Thoracic aorta (tissue), 2 donors: ENCODE data around the gene MLST8. TPM values are rescaled to one million over a fixed set of nuclear protein-coding genes. Genes with fewer than 3 reads are reported as not detected.
A peak's percentile ranks its signal among the peaks of the same experiment; 100 is the strongest.
"Not testable (repeated sequence)": the region's sequence is repeated elsewhere in the genome, so short reads cannot be mapped to it uniquely, and the experiment has no call there.

Experiments used
- ATAC-seq: fragments of 150-250 bp; one replicate; pipeline ENCODE4 v1.8.0; 2017; ENCODE audit warnings: low read depth; ENCODE audit not compliant: insufficient number of reproducible peaks, low FRiP score
- DNase-seq: peaks from one replicate; pipeline ENCODE4 v3.0.0-alpha.2; 2020; ENCODE audit warnings: low spot score
- H3K27ac ChIP-seq, 2 donors: fragments of 200-600 bp; sonication (generic); 1 replicate in 1 of 2; 2 replicates in 1 of 2; pipeline ENCODE4 v1.5.1; 2016; ENCODE audit warnings: mild to moderate bottlenecking in 2 of 2, moderate library complexity in 2 of 2
- H3K27me3 ChIP-seq: fragments of 200-600 bp; sonication (generic); replicated peaks from 2 replicates; pipeline ENCODE4 v1.6.0; 2016; ENCODE audit warnings: mild to moderate bottlenecking; ENCODE audit not compliant: insufficient read depth
- H3K36me3 ChIP-seq: fragments of 200-600 bp; sonication (generic); one replicate; pipeline ENCODE4 v1.5.1; 2016
- H3K4me1 ChIP-seq, 2 donors: fragments of 200-600 bp; sonication (generic); 1 replicate in 1 of 2; 2 replicates in 1 of 2; pipeline versions ENCODE4 v1.5.1 to v1.6.0; 2016; ENCODE audit warnings: low read depth in 2 of 2, mild to moderate bottlenecking in 1 of 2; ENCODE audit not compliant: control insufficient read depth in 1 of 2
- H3K4me3 ChIP-seq: fragments of 200-600 bp; sonication (generic); 2 replicates; pipeline ENCODE4 v1.5.1; 2016; ENCODE audit warnings: mild to moderate bottlenecking
- H3K9me3 ChIP-seq: fragments of 200-600 bp; sonication (generic); 2 replicates; pipeline ENCODE4 v1.5.1; 2016
- total RNA-seq, 2 donors: library from RNA; depleted of rRNA; stranded (reverse); fragments of >200 nt; gene quantifications; one replicate each; pipeline versions ENCODE4 v1.1.0 to v1.2.3, GENCODE V29; 2016
- TF ChIP-seq, protein P1 (sequence below): fragments of 200-600 bp; sonication (generic); IDR thresholded peaks from one replicate; pipeline ENCODE4 v1.5.1; 2019; ENCODE audit warnings: antibody characterized with exemption

Gene MLST8
- total RNA-seq, 2 donors from 2014 or later = 13.7 to 47.7 TPM

DNA sequence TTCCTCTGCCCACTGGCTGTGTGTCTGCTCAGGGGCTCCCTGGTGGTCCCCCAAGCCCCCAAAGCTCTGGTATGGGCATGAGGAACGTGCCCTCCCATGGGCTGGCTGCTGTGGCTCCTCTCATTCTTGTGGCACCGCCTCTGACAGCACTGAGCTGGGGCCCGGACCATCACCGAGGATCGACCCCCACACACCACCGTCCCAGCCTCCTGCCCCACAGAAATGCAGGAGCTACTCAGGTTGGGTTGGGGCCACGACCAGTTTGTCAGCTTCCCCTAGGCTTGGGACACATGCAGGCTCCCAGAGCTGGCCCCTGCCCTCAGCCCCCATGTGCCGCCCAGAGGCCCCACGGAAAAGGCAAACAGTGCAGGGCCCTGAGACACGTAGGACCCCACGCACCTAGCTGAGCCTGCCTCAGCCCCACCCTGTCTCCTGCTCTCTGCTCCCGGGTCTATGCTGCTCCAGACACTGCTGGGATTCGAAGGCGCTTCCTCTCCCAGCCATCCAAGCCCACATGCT is 5.6 kb upstream of the MLST8 start:
- ATAC-seq = no peak
- DNase-seq = no peak
- Histone ChIP-seq H3K27ac (no peak overlapping the region), H3K9me3 (no peaks in the 10 kb centered on the region), H3K36me3 (no peaks in the 10 kb centered on the region), H3K4me1 (peaks cover 5 to 18% of the 10 kb centered on the region in 2 donors), H3K4me3 (no peak overlapping the region), H3K27me3 (peaks cover 8% of the 10 kb centered on the region)
- TF ChIP-seq, protein P1, sequence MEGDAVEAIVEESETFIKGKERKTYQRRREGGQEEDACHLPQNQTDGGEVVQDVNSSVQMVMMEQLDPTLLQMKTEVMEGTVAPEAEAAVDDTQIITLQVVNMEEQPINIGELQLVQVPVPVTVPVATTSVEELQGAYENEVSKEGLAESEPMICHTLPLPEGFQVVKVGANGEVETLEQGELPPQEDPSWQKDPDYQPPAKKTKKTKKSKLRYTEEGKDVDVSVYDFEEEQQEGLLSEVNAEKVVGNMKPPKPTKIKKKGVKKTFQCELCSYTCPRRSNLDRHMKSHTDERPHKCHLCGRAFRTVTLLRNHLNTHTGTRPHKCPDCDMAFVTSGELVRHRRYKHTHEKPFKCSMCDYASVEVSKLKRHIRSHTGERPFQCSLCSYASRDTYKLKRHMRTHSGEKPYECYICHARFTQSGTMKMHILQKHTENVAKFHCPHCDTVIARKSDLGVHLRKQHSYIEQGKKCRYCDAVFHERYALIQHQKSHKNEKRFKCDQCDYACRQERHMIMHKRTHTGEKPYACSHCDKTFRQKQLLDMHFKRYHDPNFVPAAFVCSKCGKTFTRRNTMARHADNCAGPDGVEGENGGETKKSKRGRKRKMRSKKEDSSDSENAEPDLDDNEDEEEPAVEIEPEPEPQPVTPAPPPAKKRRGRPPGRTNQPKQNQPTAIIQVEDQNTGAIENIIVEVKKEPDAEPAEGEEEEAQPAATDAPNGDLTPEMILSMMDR = no peak

DNA sequence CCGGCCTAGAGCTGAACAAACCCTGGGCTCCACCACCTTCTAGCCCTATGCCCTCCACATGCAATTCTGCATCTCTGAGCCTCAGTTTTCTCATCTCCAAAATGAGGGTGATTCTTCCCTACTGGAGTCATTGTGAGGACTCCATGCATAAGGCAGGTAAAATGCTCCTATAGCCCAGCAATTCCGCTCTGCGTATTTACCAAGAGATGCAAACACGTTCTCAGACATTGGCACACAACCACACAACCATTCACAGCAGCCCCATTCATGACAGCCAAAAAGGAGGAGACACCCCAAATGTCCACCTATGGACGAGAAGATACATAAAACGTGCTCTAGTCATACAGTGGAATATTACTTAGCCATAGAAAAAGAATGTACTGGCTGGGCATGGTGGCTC is 4.9 kb upstream of the MLST8 start:
- peaks cover 6% of the 10 kb centered on the region for H3K27me3 ChIP-seq
- TF ChIP-seq, protein P1 = no peak
- H3K9me3 ChIP-seq = no peaks in the 10 kb centered on the region
- no peak for DNase-seq
- no peak overlapping the region for H3K4me3 ChIP-seq
- no peak for ATAC-seq
- H3K36me3 ChIP-seq = no peaks in the 10 kb centered on the region
- no peak overlapping the region for H3K27ac ChIP-seq
- H3K4me1 ChIP-seq = peaks cover 5 to 21% of the 10 kb centered on the region in 2 donors

DNA sequence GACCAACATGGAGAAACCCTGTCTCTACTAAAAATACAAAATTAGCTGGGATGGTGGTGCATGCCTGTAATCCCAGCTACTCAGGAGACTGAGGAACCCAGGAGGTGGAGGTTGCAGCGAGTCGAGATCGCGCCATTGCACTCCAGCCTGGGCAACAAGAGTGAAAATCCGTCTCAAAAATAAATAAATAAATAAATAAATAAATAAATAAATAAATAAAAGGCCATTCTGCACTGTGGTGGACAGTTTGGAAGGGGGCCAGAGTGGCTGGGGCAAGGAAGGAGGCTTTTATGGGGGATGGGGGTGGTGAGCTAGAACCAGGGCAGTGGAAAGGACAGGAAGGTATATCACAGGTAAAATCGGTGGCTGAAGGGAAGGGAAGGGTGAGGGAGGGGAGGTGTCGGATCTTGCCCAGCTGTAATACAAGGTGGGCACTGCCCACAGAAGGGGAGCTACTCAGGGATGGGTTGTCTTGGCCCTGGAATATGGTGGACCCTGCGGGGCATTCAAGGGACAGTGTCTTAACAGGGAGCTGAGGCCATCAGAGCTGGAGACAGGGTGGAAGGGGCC is 2.0 kb upstream of the MLST8 start:
- H3K4me3 ChIP-seq, ATAC-seq, DNase-seq, H3K36me3 ChIP-seq, H3K9me3 ChIP-seq, H3K27me3 ChIP-seq, H3K27ac ChIP-seq: not testable (repeated sequence)
- peaks cover 7 to 20% of the 10 kb centered on the region in 2 donors for H3K4me1 ChIP-seq

DNA sequence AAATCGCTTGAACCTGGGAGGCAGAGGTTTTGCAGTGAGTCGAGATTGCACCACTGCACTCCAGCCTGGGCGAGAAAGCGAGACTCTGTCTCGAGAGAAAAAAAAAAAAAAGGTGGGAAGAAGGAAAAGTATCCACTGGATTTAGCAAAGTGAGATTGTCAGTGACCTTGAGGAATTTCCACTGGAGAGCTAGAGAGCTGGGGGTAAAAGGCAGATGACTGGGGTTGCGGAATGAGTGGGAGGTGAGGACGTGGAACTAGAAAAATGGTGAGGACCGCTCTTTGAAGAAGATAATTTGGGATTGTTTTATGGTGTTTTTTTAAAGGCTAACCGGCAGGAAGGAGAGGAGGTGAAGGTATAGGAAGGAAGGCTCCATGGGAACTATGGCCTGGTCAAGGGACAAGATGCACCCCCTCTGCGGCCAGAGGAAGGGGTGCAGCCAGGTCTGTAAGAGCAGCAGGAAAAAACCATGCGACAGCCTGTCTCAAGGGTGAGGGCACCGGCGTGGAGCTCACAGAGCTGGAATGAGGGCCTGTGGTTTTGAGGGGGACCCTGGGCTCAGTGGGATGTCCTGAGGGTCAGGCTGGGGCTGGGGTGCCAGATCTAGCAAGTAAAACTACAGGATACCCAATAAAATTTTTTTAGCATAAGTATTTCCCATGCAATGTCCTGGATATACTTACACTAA is 694 bp upstream of the MLST8 start:
- Histone ChIP-seq H3K4me1 (peaks cover 7 to 20% of the 10 kb centered on the region in 2 donors), H3K36me3 (peaks cover 18% of the 10 kb centered on the region), H3K9me3 (no peaks in the 10 kb centered on the region), H3K27me3 (no peaks in the 10 kb centered on the region), H3K27ac (peak overlapping the region; percentile 94 to 97), H3K4me3 (peak overlapping the region; percentile 87)
- DNase-seq (no peak), ATAC-seq (no peak)
- TF ChIP-seq, protein P1 = no peak

DNA sequence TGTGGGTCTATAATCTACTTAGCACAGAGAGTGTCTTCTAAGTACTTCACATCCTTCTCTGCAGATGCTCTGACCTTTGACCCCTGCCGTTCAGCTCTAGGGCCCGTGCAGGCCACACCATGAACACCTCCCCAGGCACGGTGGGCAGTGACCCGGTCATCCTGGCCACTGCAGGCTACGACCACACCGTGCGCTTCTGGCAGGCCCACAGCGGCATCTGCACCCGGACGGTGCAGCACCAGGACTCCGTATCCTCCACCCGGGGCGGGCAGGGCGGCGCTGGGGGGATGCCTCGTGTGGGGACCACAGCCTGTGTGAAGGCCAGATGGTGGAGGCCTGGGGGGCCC is 686 bp downstream of the MLST8 start:
- Histone ChIP-seq H3K36me3 (peaks cover 18% of the 10 kb centered on the region), H3K4me3 (peak overlapping the region; percentile 87), H3K27ac (peak overlapping the region; percentile 94 to 97), H3K4me1 (peaks cover 7 to 20% of the 10 kb centered on the region in 2 donors), H3K27me3 (no peaks in the 10 kb centered on the region), H3K9me3 (no peaks in the 10 kb centered on the region)
- DNase-seq (no peak), ATAC-seq (no peak)
- TF ChIP-seq, protein P1 = no peak
